ENCODE data around the gene CDH15.
A peak's percentile ranks its signal among the peaks of the same experiment; 100 is the strongest.
"Not testable (repeated sequence)": the region's sequence is repeated elsewhere in the genome, so short reads cannot be mapped to it uniquely, and the experiment has no call there.

Gene CDH15

DNA sequence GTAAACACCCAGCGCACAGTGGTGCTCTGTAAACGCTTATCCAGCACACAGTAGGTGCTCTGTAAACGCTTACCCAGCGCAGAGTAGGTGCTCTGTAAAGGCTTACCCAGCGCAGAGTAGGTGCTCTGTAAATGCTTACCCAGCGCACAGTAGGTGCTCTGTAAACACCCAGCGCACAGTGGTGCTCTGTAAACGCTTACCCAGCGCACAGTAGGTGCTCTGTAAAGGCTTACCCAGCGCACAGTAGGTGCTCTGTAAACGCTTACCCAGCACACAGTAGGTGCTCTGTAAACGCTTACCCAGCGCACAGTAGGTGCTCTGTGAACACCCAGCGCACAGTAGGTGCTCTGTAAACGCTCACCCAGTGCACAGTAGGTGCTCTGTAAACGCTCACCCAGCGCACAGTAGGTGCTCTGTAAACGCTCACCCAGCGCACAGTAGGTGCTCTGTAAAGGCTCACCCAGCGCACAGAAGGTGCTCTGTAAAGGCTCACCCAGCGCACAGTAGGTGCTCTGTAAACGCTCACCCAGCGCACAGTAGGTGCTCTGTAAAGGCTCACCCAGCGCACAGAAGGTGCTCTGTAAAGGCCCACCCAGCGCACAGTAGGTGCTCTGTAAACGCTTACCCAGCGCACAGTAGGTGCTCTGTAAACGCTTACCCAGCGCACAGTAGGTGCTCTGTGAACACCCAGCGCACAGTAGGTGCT lies 14.5 kb downstream of the CDH15 start:
- not testable (repeated sequence) for H3K36me3 ChIP-seq (ENCODE audit: control insufficient read depth in 1 of 2, insufficient read depth in 2 of 2, low read length in 2 of 2); H3K27me3 ChIP-seq (ENCODE audit: low read depth, low read length); H3K9me3 ChIP-seq (ENCODE audit: control insufficient read depth in 1 of 2, low read length in 2 of 2); H3K4me1 ChIP-seq (ENCODE audit: control insufficient read depth in 1 of 2, insufficient read depth in 2 of 2, low read length in 2 of 2); H3K4me3 ChIP-seq (ENCODE audit: low read depth in 1 of 2, low read length in 2 of 2); H3K27ac ChIP-seq (ENCODE audit: low read length)

GRCh38 chr16:89186593-89187031 lies 15.1 kb downstream of the CDH15 start:
- not testable (repeated sequence) for H3K36me3 ChIP-seq (ENCODE audit: control insufficient read depth in 1 of 2, insufficient read depth in 2 of 2, low read length in 2 of 2); H3K27ac ChIP-seq (ENCODE audit: low read length); H3K9me3 ChIP-seq (ENCODE audit: control insufficient read depth in 1 of 2, low read length in 2 of 2); H3K4me1 ChIP-seq (ENCODE audit: control insufficient read depth in 1 of 2, insufficient read depth in 2 of 2, low read length in 2 of 2); H3K27me3 ChIP-seq (ENCODE audit: low read depth, low read length); H3K4me3 ChIP-seq (ENCODE audit: low read depth in 1 of 2, low read length in 2 of 2)

DNA sequence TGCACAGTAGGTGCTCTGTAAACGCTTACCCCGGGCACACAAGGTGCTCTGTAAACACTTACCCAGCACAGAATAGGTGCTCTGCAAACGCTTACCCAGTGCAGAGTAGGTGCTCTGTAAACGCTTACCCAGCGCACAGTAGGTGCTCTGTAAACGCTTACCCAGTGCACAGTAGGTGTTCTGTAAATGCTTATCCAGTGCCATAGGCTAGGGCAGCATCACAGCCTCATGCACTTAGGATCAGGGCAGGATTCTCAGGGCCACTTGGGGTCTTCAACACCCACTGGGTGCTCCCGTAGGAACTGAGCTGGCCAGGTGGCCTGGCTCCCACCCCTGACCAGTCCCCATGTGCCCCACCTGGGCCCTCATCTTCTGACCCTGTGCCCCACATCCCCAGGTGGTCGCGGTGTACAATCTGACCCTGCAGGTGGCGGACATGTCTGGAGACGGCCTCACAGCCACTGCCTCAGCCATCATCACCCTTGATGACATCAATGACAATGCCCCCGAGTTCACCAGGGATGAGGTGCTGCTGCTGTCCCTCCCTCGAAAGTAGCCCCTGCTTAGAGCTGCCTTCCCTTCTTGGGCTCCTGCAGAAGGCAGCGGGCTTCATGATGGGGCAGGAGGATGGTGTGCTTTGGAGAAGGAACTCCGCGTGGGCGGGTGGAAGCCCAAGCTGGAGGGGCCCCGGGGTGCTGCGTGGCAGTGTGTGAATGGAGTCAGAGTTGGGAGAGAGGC lies 15.7 kb downstream of the CDH15 start:
- H3K27me3 ChIP-seq (ENCODE audit: low read depth, low read length), result no peaks in the 10 kb centered on the region
- no peak overlapping the region for H3K4me3 ChIP-seq (ENCODE audit: low read depth in 1 of 2, low read length in 2 of 2)
- no peaks in the 10 kb centered on the region for H3K36me3 ChIP-seq (ENCODE audit: control insufficient read depth in 1 of 2, insufficient read depth in 2 of 2, low read length in 2 of 2)
- no peaks in the 10 kb centered on the region for H3K9me3 ChIP-seq (ENCODE audit: control insufficient read depth in 1 of 2, low read length in 2 of 2)
- peaks cover 0 to 6% of the 10 kb centered on the region in 2 donors for H3K4me1 ChIP-seq (ENCODE audit: control insufficient read depth in 1 of 2, insufficient read depth in 2 of 2, low read length in 2 of 2)
- no peak overlapping the region for H3K27ac ChIP-seq (ENCODE audit: low read length)

DNA sequence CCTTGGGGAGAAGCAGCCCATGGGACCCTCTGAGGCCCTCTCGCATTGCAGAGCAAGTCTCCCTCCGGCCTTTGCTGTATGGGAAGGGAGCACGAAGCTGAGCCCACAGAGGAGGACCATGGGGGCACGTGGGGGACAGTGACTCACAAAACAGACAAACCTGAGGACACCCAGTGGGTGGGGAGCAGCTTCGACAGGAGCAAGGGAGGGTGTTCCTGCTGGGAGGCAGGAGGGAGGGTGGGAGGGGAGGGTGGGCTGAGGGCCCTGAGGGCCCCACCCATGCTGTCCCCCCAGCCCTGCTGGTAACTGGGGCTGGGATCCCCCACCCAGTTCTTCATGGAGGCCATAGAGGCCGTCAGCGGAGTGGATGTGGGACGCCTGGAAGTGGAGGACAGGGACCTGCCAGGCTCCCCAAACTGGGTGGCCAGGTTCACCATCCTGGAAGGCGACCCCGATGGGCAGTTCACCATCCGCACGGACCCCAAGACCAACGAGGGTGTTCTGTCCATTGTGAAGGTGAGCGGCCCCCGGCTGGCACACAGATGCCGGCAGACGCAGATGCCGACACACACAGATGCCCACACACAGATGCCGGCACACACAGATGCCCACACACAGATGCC lies 16.3 kb downstream of the CDH15 start:
- Histone ChIP-seq H3K9me3 (ENCODE audit: control insufficient read depth in 1 of 2, low read length in 2 of 2) (no peaks in the 10 kb centered on the region), H3K36me3 (ENCODE audit: control insufficient read depth in 1 of 2, insufficient read depth in 2 of 2, low read length in 2 of 2) (no peaks in the 10 kb centered on the region), H3K27me3 (ENCODE audit: low read depth, low read length) (no peaks in the 10 kb centered on the region), H3K4me3 (ENCODE audit: low read depth in 1 of 2, low read length in 2 of 2) (no peak overlapping the region), H3K4me1 (ENCODE audit: control insufficient read depth in 1 of 2, insufficient read depth in 2 of 2, low read length in 2 of 2) (peaks cover 0 to 7% of the 10 kb centered on the region in 2 donors), H3K27ac (ENCODE audit: low read length) (no peak overlapping the region)

GRCh38 chr16:89188471-89189357 lies 17.2 kb downstream of the CDH15 start:
- H3K4me3 ChIP-seq (ENCODE audit: low read depth in 1 of 2, low read length in 2 of 2); H3K36me3 ChIP-seq (ENCODE audit: control insufficient read depth in 1 of 2, insufficient read depth in 2 of 2, low read length in 2 of 2); H3K27me3 ChIP-seq (ENCODE audit: low read depth, low read length); H3K4me1 ChIP-seq (ENCODE audit: control insufficient read depth in 1 of 2, insufficient read depth in 2 of 2, low read length in 2 of 2); H3K9me3 ChIP-seq (ENCODE audit: control insufficient read depth in 1 of 2, low read length in 2 of 2); H3K27ac ChIP-seq (ENCODE audit: low read length): not testable (repeated sequence)

DNA sequence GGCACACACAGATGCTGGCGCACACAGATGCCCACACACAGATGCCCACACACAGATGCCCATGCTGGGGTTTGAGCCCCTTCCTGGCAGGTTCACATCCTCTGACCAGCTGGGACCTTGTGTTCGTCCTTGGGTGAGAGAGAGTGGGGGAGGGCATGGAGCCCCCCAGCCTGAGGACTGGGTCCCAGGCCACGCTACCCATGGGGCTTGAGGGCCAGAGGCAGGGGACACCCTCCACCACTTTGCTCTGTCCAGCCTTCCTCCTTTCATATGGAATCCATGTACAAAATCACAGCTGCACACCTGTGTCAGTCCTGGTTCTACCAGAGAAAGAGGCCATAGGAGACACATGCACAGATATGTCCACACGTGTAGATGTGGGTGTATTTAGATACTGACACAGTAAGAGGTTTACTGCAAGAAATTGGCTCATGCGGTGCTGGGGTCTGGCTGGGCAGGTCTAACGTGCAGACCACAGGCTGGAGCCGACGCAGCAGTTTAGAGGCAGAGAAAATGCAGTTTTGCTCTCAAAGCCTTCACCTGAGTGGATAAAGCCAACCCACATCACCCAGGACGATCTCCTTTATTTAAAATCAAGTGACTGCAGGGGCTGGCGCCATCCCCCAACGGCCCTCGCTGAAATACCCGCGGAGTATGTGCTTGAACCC lies 17.9 kb downstream of the CDH15 start:
- H3K36me3 ChIP-seq (ENCODE audit: control insufficient read depth in 1 of 2, insufficient read depth in 2 of 2, low read length in 2 of 2), result no peaks in the 10 kb centered on the region
- H3K27me3 ChIP-seq (ENCODE audit: low read depth, low read length), result no peaks in the 10 kb centered on the region
- no peak overlapping the region for H3K27ac ChIP-seq (ENCODE audit: low read length)
- H3K4me3 ChIP-seq (ENCODE audit: low read depth in 1 of 2, low read length in 2 of 2), result no peak overlapping the region
- H3K4me1 ChIP-seq (ENCODE audit: control insufficient read depth in 1 of 2, insufficient read depth in 2 of 2, low read length in 2 of 2), result peaks cover 0 to 7% of the 10 kb centered on the region in 2 donors
- H3K9me3 ChIP-seq (ENCODE audit: control insufficient read depth in 1 of 2, low read length in 2 of 2), result no peaks in the 10 kb centered on the region

- H3K9me3 ChIP-seq (ENCODE audit: control insufficient read depth in 1 of 2, low read length in 2 of 2), result no peaks in the 10 kb centered on the region
- no peaks in the 10 kb centered on the region for H3K27me3 ChIP-seq (ENCODE audit: low read depth, low read length)
- H3K4me3 ChIP-seq (ENCODE audit: low read depth in 1 of 2, low read length in 2 of 2), result no peak overlapping the region
- no peaks in the 10 kb centered on the region for H3K36me3 ChIP-seq (ENCODE audit: control insufficient read depth in 1 of 2, insufficient read depth in 2 of 2, low read length in 2 of 2)
- peaks cover 0 to 7% of the 10 kb centered on the region in 2 donors for H3K4me1 ChIP-seq (ENCODE audit: control insufficient read depth in 1 of 2, insufficient read depth in 2 of 2, low read length in 2 of 2)
- H3K27ac ChIP-seq (ENCODE audit: low read length), result no peak overlapping the region
Observed at GRCh38 chr16:89190150-89190958, 18.8 kb downstream of the CDH15 start.

DNA sequence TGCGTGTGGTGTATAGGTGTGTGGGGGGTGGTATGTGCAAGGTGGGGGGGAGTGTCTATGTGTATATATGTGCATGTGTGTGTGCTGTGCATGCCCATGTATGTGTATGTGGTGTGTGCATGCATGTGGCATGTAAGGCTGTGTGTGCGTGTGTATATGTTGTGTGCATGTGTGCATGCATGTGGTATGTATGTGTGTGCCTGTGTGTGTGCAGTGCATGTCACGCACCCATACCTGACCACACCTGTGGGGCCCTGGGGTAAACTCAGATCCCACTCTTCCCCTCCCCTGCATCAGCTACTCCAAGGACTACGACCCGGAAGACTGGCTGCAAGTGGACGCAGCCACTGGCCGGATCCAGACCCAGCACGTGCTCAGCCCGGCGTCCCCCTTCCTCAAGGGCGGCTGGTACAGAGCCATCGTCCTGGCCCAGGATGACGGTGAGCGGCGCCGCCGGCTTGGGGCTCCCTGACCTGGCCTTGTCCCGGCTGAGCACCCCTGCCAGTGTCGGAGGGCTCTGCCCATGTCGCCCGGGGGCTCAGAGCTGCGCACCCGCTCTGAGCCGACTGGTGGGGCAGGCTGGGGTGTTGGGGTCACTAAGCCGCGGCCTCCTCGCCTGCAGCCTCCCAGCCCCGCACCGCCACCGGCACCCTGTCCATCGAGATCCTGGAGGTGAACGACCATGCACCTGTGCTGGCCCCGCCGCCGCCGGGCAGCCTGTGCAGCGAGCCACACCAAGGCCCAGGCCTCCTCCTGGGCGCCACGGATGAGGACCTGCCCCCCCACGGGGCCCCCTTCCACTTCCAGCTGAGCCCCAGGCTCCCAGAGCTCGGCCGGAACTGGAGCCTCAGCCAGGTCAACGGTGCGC lies 19.7 kb downstream of the CDH15 start:
- Histone ChIP-seq H3K4me3 (ENCODE audit: low read depth in 1 of 2, low read length in 2 of 2) (no peak overlapping the region), H3K27ac (ENCODE audit: low read length) (no peak overlapping the region), H3K27me3 (ENCODE audit: low read depth, low read length) (no peaks in the 10 kb centered on the region), H3K4me1 (ENCODE audit: control insufficient read depth in 1 of 2, insufficient read depth in 2 of 2, low read length in 2 of 2) (peaks cover 0 to 7% of the 10 kb centered on the region in 2 donors), H3K9me3 (ENCODE audit: control insufficient read depth in 1 of 2, low read length in 2 of 2) (no peaks in the 10 kb centered on the region), H3K36me3 (ENCODE audit: control insufficient read depth in 1 of 2, insufficient read depth in 2 of 2, low read length in 2 of 2) (no peaks in the 10 kb centered on the region)

DNA sequence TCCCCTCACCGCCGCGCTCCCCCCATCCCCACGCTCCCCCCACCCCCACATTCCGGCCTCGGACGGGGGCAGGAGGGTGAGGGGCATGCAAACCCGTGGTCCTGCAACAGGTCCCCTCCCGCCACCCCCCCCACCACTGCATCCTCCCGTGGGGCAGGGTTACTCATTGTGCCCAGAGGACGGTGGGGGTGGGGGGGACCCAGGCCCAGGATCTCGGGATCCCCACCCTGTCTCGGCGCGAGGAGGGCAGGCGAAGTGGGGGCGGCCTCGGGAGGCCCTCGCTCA lies 20.3 kb downstream of the CDH15 start:
- H3K9me3 ChIP-seq (ENCODE audit: control insufficient read depth in 1 of 2, low read length in 2 of 2), result no peaks in the 10 kb centered on the region
- H3K4me1 ChIP-seq (ENCODE audit: control insufficient read depth in 1 of 2, insufficient read depth in 2 of 2, low read length in 2 of 2), result peaks cover 0 to 7% of the 10 kb centered on the region in 2 donors
- no peaks in the 10 kb centered on the region for H3K36me3 ChIP-seq (ENCODE audit: control insufficient read depth in 1 of 2, insufficient read depth in 2 of 2, low read length in 2 of 2)
- H3K27me3 ChIP-seq (ENCODE audit: low read depth, low read length), result no peaks in the 10 kb centered on the region
- peak overlapping the region in 1 of 2 donors; percentile 60 for H3K4me3 ChIP-seq (ENCODE audit: low read depth in 1 of 2, low read length in 2 of 2)
- no peak overlapping the region for H3K27ac ChIP-seq (ENCODE audit: low read length)
